Endodermal cell (in vitro differentiated cells): ENCODE results near the gene CHMP2A. TPM values are rescaled to one million over a fixed set of nuclear protein-coding genes. Genes with fewer than 3 reads are reported as not detected.

Source experiments
- DNase-seq: peaks from one replicate; pipeline ENCODE4 v3.0.0-alpha.2; 2017
- H3K27ac ChIP-seq: 2 replicates; pipeline ENCODE4 v1.5.1; 2013; ENCODE audit warnings: mild to moderate bottlenecking, low read depth, low read length, moderate library complexity
- H3K27me3 ChIP-seq: 2 replicates; pipeline ENCODE4 v1.6.1; 2013; ENCODE audit warnings: mild to moderate bottlenecking, low read length, moderate library complexity; ENCODE audit not compliant: insufficient read depth, control insufficient read depth, poor library complexity, severe bottlenecking
- H3K36me3 ChIP-seq: 2 replicates; pipeline ENCODE4 v1.7.0; 2013; ENCODE audit warnings: mild to moderate bottlenecking, low read length, moderate library complexity; ENCODE audit not compliant: control insufficient read depth, insufficient read depth
- H3K4me1 ChIP-seq: one replicate; pipeline ENCODE4 v1.7.0; 2013; ENCODE audit warnings: low read length; ENCODE audit not compliant: control insufficient read depth, insufficient read depth
- H3K4me3 ChIP-seq: 2 replicates; pipeline ENCODE4 v1.5.1; 2013; ENCODE audit warnings: mild to moderate bottlenecking, low read length, moderate library complexity
- H3K9ac ChIP-seq: 2 replicates; pipeline ENCODE4 v1.6.1; 2013; ENCODE audit warnings: mild to moderate bottlenecking, low read length, moderate library complexity; ENCODE audit not compliant: poor library complexity, severe bottlenecking; ENCODE audit errors: extremely low read depth
- H3K9me3 ChIP-seq: 2 replicates; pipeline ENCODE4 v1.6.1; 2013; ENCODE audit warnings: mild to moderate bottlenecking, low read length, moderate library complexity; ENCODE audit not compliant: control insufficient read depth
- H3K27ac Mint-ChIP-seq: 2 replicates; pipeline ENCODE4 v1.8.0; 2020; ENCODE audit warnings: mixed read lengths
- H3K27me3 Mint-ChIP-seq: 2 replicates; pipeline ENCODE4 v1.8.0; 2021; ENCODE audit warnings: mild to moderate bottlenecking, mixed read lengths; ENCODE audit not compliant: insufficient read depth
- H3K36me3 Mint-ChIP-seq: 2 replicates; pipeline ENCODE4 v1.8.0; 2020; ENCODE audit warnings: low read depth, mixed read lengths
- H3K4me1 Mint-ChIP-seq: 2 replicates; pipeline ENCODE4 v1.8.0; 2020; ENCODE audit warnings: mixed read lengths
- H3K4me3 Mint-ChIP-seq: 2 replicates; pipeline ENCODE4 v1.8.0; 2020; ENCODE audit warnings: mild to moderate bottlenecking, moderate library complexity, mixed read lengths
- H3K9me3 Mint-ChIP-seq: 2 replicates; pipeline ENCODE4 v1.8.0; 2020; ENCODE audit warnings: mild to moderate bottlenecking, mixed read lengths
- WGBS, 2 experiments: methylation state at CpG; one replicate each; pipeline versions ENCODE4 v1.1.5 to v1.1.7; 2013; ENCODE audit warnings: missing lambda C conversion rate in 2 of 2, mixed read lengths in 1 of 2; ENCODE audit not compliant: insufficient coverage in 1 of 2, insufficient read length in 1 of 2; 5-methylcytosine and 5-hydroxymethylcytosine counted together
- total RNA-seq, 2 donors: library from RNA; stranded (reverse); fragmentation: NEBNext Ultra II Directional in 1 of 2; extraction: Animal tissue kit (Norgen Biotek cat#: 25700) in 1 of 2; gene quantifications; 2 replicates in 1 of 2; 3 replicates in 1 of 2; pipeline ENCODE4 v1.2.1, GENCODE V29; 2021
- TF ChIP-seq, protein P1 (sequence below): fragments of 200-600 bp; sonication (generic); conservative IDR thresholded peaks from 2 replicates; pipeline ENCODE4 v1.5.0; 2021; ENCODE audit warnings: antibody characterized with exemption, mild to moderate bottlenecking

Gene CHMP2A
- total RNA-seq, 2 donors from 2014 or later, result 97.7 to 147 TPM

DNA sequence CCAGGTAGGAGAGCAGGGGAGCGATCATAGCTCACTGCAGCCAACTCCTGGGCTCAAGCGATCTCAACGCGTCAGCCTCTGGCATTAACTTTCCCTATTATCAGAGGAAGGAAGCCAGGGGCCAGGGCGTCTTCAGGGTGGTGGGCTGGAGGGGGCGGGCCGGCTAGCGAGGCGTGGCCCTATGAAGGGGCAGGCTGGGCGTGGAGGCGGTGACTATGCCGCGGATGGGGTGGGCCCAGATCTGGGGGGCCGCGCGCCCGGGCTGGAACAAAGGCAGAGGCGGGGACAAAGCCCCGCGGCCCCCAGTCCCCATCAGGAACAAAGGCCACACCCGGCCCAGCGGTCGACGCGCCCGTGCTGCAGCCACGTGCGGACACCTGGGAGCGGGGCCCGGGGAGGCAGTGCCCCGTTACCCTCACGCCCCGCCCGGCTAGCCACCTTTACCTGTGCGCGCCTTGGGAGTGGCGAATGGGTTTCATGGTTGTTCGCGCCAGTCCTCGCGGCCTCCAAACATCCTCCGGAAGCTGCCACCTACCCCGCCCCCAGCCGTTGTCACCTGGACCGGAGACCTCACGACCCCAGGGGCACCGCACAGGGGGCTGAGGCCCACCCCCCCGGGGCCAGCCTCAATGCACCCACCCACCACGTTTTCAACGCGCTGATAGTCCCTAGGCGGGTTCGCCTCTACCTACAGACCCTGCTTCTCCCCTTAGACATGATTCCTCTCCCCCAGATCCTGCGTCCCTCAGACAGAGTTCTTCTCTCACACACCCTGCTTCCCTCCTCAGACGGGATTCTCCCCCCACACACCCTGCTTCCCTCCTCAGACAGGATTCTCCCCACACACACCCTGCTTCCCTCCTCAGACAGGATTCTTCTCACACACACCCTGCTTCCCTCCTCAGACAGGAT, 16.4 kb downstream of the CHMP2A start:
- WGBS, 2 experiments, result 3 to 7% methylated on average over 9 to 55 of the region's 55 CpGs
- Histone ChIP-seq H3K4me1 (no peaks in the 10 kb centered on the region), H3K36me3 (no peaks in the 10 kb centered on the region), H3K9ac (peak overlapping the region; percentile 52), H3K27me3 (peaks cover 37% of the 10 kb centered on the region), H3K4me3 (peak overlapping the region; percentile 61), H3K27ac (peak overlapping the region; percentile 89), H3K9me3 (no peaks in the 10 kb centered on the region)
- peak; percentile 96 for DNase-seq
- Mint-ChIP-seq H3K4me3 (peak overlapping the region; percentile 56), H3K36me3 (no peaks in the 10 kb centered on the region), H3K4me1 (peaks cover 3% of the 10 kb centered on the region), H3K27ac (peak overlapping the region; percentile 97), H3K9me3 (no peaks in the 10 kb centered on the region), H3K27me3 (peaks cover 36% of the 10 kb centered on the region)
- TF ChIP-seq, protein P1, sequence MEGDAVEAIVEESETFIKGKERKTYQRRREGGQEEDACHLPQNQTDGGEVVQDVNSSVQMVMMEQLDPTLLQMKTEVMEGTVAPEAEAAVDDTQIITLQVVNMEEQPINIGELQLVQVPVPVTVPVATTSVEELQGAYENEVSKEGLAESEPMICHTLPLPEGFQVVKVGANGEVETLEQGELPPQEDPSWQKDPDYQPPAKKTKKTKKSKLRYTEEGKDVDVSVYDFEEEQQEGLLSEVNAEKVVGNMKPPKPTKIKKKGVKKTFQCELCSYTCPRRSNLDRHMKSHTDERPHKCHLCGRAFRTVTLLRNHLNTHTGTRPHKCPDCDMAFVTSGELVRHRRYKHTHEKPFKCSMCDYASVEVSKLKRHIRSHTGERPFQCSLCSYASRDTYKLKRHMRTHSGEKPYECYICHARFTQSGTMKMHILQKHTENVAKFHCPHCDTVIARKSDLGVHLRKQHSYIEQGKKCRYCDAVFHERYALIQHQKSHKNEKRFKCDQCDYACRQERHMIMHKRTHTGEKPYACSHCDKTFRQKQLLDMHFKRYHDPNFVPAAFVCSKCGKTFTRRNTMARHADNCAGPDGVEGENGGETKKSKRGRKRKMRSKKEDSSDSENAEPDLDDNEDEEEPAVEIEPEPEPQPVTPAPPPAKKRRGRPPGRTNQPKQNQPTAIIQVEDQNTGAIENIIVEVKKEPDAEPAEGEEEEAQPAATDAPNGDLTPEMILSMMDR, result no peak

DNA sequence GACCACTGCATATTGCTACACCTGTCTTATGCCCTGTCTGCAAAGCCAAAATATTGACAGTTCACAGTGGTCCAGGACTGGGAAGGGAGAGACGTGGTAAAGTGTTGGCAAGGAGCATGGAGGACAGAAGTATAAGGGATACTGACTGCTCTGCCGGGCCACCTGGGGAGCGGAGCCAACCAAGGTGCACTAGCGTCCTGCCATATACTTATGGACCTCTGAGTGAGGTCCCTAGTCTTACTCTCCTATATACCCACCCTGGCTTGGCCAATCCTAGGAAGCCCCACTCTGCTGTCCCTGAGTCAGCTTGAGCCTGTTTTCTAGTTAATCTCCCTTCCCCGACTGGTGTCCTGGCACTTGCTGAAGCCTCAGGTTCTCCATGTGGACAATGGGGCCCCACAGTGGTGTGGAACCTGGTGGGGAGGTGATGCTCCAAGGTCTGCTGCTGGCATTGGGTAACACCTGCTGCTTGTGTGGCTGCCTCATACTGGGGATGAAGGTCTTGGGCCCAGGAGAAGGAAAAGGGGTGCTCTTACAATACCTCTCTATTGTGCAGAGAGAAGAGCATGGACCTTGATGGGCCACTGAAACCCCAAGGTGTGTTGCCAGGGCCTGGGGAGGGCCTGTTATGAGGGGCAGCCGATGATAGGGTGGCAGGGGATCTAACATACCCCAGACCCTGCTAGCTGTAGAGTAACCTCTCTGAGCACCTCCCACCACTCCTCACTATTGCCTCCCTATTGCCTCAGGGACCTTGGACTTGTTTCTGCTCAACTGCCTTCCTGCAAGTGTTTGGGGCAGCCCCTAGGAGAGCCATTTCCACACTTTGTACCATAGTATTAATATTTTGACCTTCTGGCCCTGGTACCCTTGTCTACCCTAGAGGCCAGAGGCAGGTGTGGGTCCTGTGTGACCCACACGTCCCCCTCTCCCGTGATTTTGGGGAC, 17.8 kb downstream of the CHMP2A start:
- H3K27me3 ChIP-seq, result peaks cover 32% of the 10 kb centered on the region
- Mint-ChIP-seq H3K27me3 (peaks cover 24% of the 10 kb centered on the region), H3K27ac (peak overlapping the region; percentile 97), H3K9me3 (no peaks in the 10 kb centered on the region), H3K4me3 (no peak overlapping the region), H3K36me3 (no peaks in the 10 kb centered on the region), H3K4me1 (peaks cover 3% of the 10 kb centered on the region)
- H3K9me3 ChIP-seq, result no peaks in the 10 kb centered on the region
- no peak overlapping the region for H3K27ac ChIP-seq
- H3K4me1 ChIP-seq, result no peaks in the 10 kb centered on the region
- H3K4me3 ChIP-seq, result no peak overlapping the region
- no peaks in the 10 kb centered on the region for H3K36me3 ChIP-seq
- no peak overlapping the region for H3K9ac ChIP-seq
- no peak for DNase-seq
- 91 to 95% methylated on average over 7 to 8 of the region's 8 CpGs for WGBS, 2 experiments
- TF ChIP-seq, protein P1, result no peak

DNA sequence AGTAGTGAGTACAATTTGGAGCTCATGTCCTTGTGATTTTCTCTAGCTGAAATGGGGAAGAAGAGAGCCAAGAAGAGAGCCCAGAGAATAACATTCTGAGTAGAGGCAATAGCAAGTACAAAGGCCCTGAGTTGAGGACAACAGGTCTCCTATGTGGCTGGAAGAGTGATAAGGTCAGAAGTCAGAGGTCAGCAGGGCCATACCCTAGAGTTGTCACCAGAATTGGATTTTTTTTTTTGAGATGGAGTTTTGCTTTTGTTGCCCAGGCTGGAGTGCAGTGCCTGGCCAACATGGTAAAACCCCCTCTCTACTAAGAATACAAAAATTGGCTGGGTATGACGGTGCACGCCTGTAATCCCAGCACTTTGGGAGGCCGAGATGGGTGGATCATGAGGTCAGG, 19.0 kb downstream of the CHMP2A start:
- Mint-ChIP-seq H3K4me3 (no peak overlapping the region), H3K36me3 (no peaks in the 10 kb centered on the region), H3K9me3 (no peaks in the 10 kb centered on the region), H3K27ac (no peak overlapping the region), H3K4me1 (peaks cover 3% of the 10 kb centered on the region), H3K27me3 (peaks cover 29% of the 10 kb centered on the region)
- Histone ChIP-seq H3K36me3 (no peaks in the 10 kb centered on the region), H3K27ac (no peak overlapping the region), H3K4me3 (no peak overlapping the region), H3K27me3 (peaks cover 31% of the 10 kb centered on the region), H3K9ac (no peak overlapping the region), H3K9me3 (no peaks in the 10 kb centered on the region), H3K4me1 (no peaks in the 10 kb centered on the region)
- 96% methylated on average over 3 of the region's 3 CpGs; no CpG with 5 or more reads in 1 of the 2 experiments for WGBS, 2 experiments
- TF ChIP-seq, protein P1, result no peak
- DNase-seq, result no peak
